ENCODE measurements around the gene GABRB3.

GABRB3 gene

DNA sequence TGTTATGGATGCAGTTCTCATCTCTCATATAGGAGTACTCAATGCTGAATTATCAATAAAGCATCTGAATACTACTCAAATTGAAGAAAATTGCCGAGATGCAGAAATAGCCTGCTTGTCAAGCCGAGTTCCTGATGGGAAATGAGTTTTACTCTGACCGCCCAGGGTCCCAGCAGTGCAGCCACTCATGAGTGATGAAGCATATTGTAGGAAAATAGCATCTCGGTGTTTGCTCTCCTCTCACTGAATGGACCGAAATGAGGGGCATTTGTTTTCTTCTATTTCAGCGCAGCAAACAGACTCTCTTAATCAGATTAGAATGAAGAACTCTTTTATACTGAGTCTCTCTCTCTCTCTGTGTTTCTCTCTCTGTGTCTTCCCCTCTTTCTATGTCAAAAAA is 190.0 kb downstream of the GABRB3 start:
- TF ChIP-seq ZNF391 (tag by site-specific recombination; IDR thresholded peaks at IDR 0.05; ENCODE audit: borderline replicate concordance, low read depth), result no peak
- TF ChIP-seq, protein P1, sequence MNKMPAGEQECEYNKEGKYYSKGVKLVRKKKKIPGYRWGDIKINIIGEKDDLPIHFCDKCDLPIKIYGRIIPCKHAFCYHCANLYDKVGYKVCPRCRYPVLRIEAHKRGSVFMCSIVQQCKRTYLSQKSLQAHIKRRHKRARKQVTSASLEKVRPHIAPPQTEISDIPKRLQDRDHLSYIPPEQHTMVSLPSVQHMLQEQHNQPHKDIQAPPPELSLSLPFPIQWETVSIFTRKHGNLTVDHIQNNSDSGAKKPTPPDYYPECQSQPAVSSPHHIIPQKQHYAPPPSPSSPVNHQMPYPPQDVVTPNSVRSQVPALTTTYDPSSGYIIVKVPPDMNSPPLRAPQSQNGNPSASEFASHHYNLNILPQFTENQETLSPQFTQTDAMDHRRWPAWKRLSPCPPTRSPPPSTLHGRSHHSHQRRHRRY (tag by site-specific recombination; IDR thresholded peaks at IDR 0.05), result no peak
- no peak for TF ChIP-seq KLF16 (tag by site-specific recombination; IDR thresholded peaks at IDR 0.05)
- no peak for TF ChIP-seq KLF1 (tag by site-specific recombination; IDR thresholded peaks at IDR 0.05)
- no peak for TF ChIP-seq ZNF140 (tag by site-specific recombination; IDR thresholded peaks at IDR 0.05)
- TF ChIP-seq ZNF768 (tag by site-specific recombination; IDR thresholded peaks at IDR 0.05), result no peak
- TF ChIP-seq, protein P2, sequence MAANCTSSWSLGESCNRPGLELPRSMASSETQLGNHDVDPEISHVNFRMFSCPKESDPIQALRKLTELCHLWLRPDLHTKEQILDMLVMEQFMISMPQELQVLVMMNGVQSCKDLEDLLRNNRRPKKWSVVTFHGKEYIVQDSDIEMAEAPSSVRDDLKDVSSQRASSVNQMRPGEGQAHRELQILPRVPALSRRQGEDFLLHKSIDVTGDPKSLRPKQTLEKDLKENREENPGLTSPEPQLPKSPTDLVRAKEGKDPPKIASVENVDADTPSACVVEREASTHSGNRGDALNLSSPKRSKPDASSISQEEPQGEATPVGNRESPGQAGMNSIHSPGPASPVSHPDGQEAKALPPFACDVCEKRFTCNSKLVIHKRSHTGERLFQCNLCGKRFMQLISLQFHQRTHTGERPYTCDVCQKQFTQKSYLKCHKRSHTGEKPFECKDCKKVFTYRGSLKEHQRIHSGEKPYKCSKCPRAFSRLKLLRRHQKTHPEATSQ (tag by site-specific recombination; IDR thresholded peaks at IDR 0.05), result no peak
- TF ChIP-seq ZNF214 (tag by site-specific recombination; IDR thresholded peaks at IDR 0.05; ENCODE audit: borderline replicate concordance), result no peak
- TF ChIP-seq, protein P3, sequence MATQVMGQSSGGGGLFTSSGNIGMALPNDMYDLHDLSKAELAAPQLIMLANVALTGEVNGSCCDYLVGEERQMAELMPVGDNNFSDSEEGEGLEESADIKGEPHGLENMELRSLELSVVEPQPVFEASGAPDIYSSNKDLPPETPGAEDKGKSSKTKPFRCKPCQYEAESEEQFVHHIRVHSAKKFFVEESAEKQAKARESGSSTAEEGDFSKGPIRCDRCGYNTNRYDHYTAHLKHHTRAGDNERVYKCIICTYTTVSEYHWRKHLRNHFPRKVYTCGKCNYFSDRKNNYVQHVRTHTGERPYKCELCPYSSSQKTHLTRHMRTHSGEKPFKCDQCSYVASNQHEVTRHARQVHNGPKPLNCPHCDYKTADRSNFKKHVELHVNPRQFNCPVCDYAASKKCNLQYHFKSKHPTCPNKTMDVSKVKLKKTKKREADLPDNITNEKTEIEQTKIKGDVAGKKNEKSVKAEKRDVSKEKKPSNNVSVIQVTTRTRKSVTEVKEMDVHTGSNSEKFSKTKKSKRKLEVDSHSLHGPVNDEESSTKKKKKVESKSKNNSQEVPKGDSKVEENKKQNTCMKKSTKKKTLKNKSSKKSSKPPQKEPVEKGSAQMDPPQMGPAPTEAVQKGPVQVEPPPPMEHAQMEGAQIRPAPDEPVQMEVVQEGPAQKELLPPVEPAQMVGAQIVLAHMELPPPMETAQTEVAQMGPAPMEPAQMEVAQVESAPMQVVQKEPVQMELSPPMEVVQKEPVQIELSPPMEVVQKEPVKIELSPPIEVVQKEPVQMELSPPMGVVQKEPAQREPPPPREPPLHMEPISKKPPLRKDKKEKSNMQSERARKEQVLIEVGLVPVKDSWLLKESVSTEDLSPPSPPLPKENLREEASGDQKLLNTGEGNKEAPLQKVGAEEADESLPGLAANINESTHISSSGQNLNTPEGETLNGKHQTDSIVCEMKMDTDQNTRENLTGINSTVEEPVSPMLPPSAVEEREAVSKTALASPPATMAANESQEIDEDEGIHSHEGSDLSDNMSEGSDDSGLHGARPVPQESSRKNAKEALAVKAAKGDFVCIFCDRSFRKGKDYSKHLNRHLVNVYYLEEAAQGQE (tag by site-specific recombination; IDR thresholded peaks at IDR 0.05), result no peak
- TF ChIP-seq ZNF701 (tag by site-specific recombination; IDR thresholded peaks at IDR 0.05), result no peak
- no peak for TF ChIP-seq ZNF221 (tag by site-specific recombination; IDR thresholded peaks at IDR 0.05; ENCODE audit: borderline replicate concordance)
- no peak for TF ChIP-seq ZNF248 (tag by site-specific recombination; IDR thresholded peaks at IDR 0.05)
- no peak overlapping the region for H3K27ac ChIP-seq (ENCODE audit: extremely low read depth, low read depth, low read length)
- H3K36me3 ChIP-seq (ENCODE audit: control insufficient read depth in 2 of 2, insufficient read depth in 1 of 2, low read length in 2 of 2), result peaks cover 0 to 19% of the 10 kb centered on the region in 2 experiments; a peak in 1 of 3 replicates
- ChIA-PET POLR2A (no interaction called here), CTCF (no interaction called here)
- H3K9me3 ChIP-seq (ENCODE audit: control insufficient read depth, insufficient read depth, low read depth, low read length), result no peaks in the 10 kb centered on the region
- H3K4me3 ChIP-seq (ENCODE audit: low read depth, low read length), result no peak overlapping the region
- no peaks in the 10 kb centered on the region for H3K4me1 ChIP-seq (ENCODE audit: control insufficient read depth, insufficient read depth, low read length)

DNA sequence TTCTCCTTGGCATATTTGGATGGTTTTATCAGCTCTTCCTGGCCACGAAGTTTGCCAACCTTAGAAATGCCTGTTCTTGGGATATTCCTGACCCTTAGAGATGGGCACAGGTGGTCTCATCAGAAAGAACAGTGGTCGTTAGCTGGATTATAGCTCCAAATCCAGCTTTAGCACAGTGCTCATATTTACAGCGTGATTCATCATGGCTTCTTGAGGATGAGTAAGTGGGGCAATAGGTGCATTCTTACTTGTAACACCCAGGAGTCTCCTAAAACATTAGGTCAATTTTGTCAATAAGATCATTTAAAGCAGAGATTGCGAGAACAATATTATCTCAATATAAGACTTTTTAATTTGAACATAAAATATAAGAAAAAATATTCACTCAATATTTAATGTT is 191.9 kb downstream of the GABRB3 start:
- TF ChIP-seq ZNF654 (tag by site-specific recombination; IDR thresholded peaks at IDR 0.05; ENCODE audit: low read depth) (no peak), HOXA7 (CRISPR knock-in tag; IDR thresholded peaks at IDR 0.05; ENCODE audit: borderline replicate concordance) (no peak), ZNF10 (tag by site-specific recombination; IDR thresholded peaks at IDR 0.05) (no peak), ZNF404 (tag by site-specific recombination; IDR thresholded peaks at IDR 0.05) (no peak), ZNF596 (tag by site-specific recombination; IDR thresholded peaks at IDR 0.05) (no peak), ZNF629 (tag by site-specific recombination; IDR thresholded peaks at IDR 0.05) (no peak)
- TF ChIP-seq, protein P4, sequence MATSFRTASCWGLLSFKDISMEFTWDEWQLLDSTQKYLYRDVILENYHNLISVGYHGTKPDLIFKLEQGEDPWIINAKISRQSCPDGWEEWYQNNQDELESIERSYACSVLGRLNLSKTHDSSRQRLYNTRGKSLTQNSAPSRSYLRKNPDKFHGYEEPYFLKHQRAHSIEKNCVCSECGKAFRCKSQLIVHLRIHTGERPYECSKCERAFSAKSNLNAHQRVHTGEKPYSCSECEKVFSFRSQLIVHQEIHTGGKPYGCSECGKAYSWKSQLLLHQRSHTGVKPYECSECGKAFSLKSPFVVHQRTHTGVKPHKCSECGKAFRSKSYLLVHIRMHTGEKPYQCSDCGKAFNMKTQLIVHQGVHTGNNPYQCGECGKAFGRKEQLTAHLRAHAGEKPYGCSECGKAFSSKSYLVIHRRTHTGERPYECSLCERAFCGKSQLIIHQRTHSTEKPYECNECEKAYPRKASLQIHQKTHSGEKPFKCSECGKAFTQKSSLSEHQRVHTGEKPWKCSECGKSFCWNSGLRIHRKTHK (tag by site-specific recombination; IDR thresholded peaks at IDR 0.05), result no peak
- TF ChIP-seq, protein P5, sequence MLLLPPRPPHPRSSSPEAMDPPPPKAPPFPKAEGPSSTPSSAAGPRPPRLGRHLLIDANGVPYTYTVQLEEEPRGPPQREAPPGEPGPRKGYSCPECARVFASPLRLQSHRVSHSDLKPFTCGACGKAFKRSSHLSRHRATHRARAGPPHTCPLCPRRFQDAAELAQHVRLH (tag by site-specific recombination; IDR thresholded peaks at IDR 0.05), result no peak
- H3K9me3 ChIP-seq (ENCODE audit: control insufficient read depth, insufficient read depth, low read depth, low read length), result no peaks in the 10 kb centered on the region
- POLR2A ChIA-PET, result no interaction called here

More for the DNA sequence above, 191.9 kb downstream of the GABRB3 start:
- Histone ChIP-seq H3K27ac (ENCODE audit: extremely low read depth, low read depth, low read length) (no peak overlapping the region), H3K4me3 (ENCODE audit: low read depth, low read length) (no peak overlapping the region), H3K4me1 (ENCODE audit: control insufficient read depth, insufficient read depth, low read length) (no peaks in the 10 kb centered on the region), H3K36me3 (ENCODE audit: control insufficient read depth in 2 of 2, insufficient read depth in 1 of 2, low read length in 2 of 2) (peaks cover 0 to 19% of the 10 kb centered on the region in 2 experiments; a peak in 1 of 3 replicates)
- CTCF ChIA-PET, result no interaction called here

All from HEK293 (cell line).